Measurements from ENCODE around the gene MAPK10.

Gene MAPK10

GRCh38 chr4:86060341-86060740, 299.5 kb downstream of the MAPK10 start:
- Histone ChIP-seq H3K4me2 (no peak overlapping the region), H3K36me3 (ENCODE audit: insufficient read depth) (no peaks in the 10 kb centered on the region), H4K20me1 (ENCODE audit: insufficient read depth) (no peaks in the 10 kb centered on the region), H3K9ac (no peak overlapping the region), H3K4me3 (IDR thresholded peaks at IDR 0.05; ENCODE audit: insufficient read depth, low read depth, low read length) (no peak overlapping the region), H3K27me3 (ENCODE audit: insufficient read depth, low read depth) (no peaks in the 10 kb centered on the region), H3K4me1 (ENCODE audit: low read depth, poor library complexity, severe bottlenecking) (no peaks in the 10 kb centered on the region), H2AFZ (ENCODE audit: low read depth) (no peak overlapping the region), H3K27ac (no peak overlapping the region), H3K79me2 (ENCODE audit: insufficient read depth, low read depth) (no peaks in the 10 kb centered on the region)
- TF ChIP-seq CTCF (conservative IDR thresholded peaks at IDR 0.05; ENCODE audit: low read depth, low read length), result no peak

- no peak overlapping the region for H3K27ac ChIP-seq
- no peaks in the 10 kb centered on the region for H3K4me1 ChIP-seq (ENCODE audit: low read depth, poor library complexity, severe bottlenecking)
- no peak overlapping the region for H2AFZ ChIP-seq (ENCODE audit: low read depth)
- no peak overlapping the region for H3K4me3 ChIP-seq (IDR thresholded peaks at IDR 0.05; ENCODE audit: insufficient read depth, low read depth, low read length)
- H3K79me2 ChIP-seq (ENCODE audit: insufficient read depth, low read depth), result no peaks in the 10 kb centered on the region
- TF ChIP-seq CTCF (conservative IDR thresholded peaks at IDR 0.05; ENCODE audit: low read depth, low read length), result no peak
- H3K9ac ChIP-seq, result no peak overlapping the region
- H3K27me3 ChIP-seq (ENCODE audit: insufficient read depth, low read depth), result no peaks in the 10 kb centered on the region
- no peak overlapping the region for H3K4me2 ChIP-seq
- H3K36me3 ChIP-seq (ENCODE audit: insufficient read depth), result no peaks in the 10 kb centered on the region
- H4K20me1 ChIP-seq (ENCODE audit: insufficient read depth), result no peaks in the 10 kb centered on the region
These were observed 301.2 kb downstream of the MAPK10 start for GRCh38 chr4:86058621-86059020.

GRCh38 chr4:86055898-86056297, 304.0 kb downstream of the MAPK10 start:
- H2AFZ ChIP-seq (ENCODE audit: low read depth), result no peak overlapping the region
- H3K79me2 ChIP-seq (ENCODE audit: insufficient read depth, low read depth), result no peaks in the 10 kb centered on the region
- no peak overlapping the region for H3K27ac ChIP-seq
- H3K9ac ChIP-seq, result no peak overlapping the region
- no peaks in the 10 kb centered on the region for H3K27me3 ChIP-seq (ENCODE audit: insufficient read depth, low read depth)
- no peak for TF ChIP-seq CTCF (conservative IDR thresholded peaks at IDR 0.05; ENCODE audit: low read depth, low read length)
- H4K20me1 ChIP-seq (ENCODE audit: insufficient read depth), result no peaks in the 10 kb centered on the region
- no peaks in the 10 kb centered on the region for H3K36me3 ChIP-seq (ENCODE audit: insufficient read depth)
- H3K4me2 ChIP-seq, result no peak overlapping the region
- H3K4me3 ChIP-seq (IDR thresholded peaks at IDR 0.05; ENCODE audit: insufficient read depth, low read depth, low read length), result no peak overlapping the region
- no peaks in the 10 kb centered on the region for H3K4me1 ChIP-seq (ENCODE audit: low read depth, poor library complexity, severe bottlenecking)

- H3K9ac ChIP-seq, result no peak overlapping the region
- H3K79me2 ChIP-seq (ENCODE audit: insufficient read depth, low read depth), result no peaks in the 10 kb centered on the region
- no peaks in the 10 kb centered on the region for H4K20me1 ChIP-seq (ENCODE audit: insufficient read depth)
- H2AFZ ChIP-seq (ENCODE audit: low read depth), result no peak overlapping the region
- H3K36me3 ChIP-seq (ENCODE audit: insufficient read depth), result no peaks in the 10 kb centered on the region
- no peak for TF ChIP-seq CTCF (conservative IDR thresholded peaks at IDR 0.05; ENCODE audit: low read depth, low read length)
- H3K27me3 ChIP-seq (ENCODE audit: insufficient read depth, low read depth), result no peaks in the 10 kb centered on the region
- no peak overlapping the region for H3K4me2 ChIP-seq
- H3K27ac ChIP-seq, result no peak overlapping the region
- H3K4me3 ChIP-seq (IDR thresholded peaks at IDR 0.05; ENCODE audit: insufficient read depth, low read depth, low read length), result no peak overlapping the region
- H3K4me1 ChIP-seq (ENCODE audit: low read depth, poor library complexity, severe bottlenecking), result no peaks in the 10 kb centered on the region
These were observed 305.4 kb downstream of the MAPK10 start for GRCh38 chr4:86054286-86055032.
